ENCODE measurements around the gene MED31.

The MED31 gene

DNA sequence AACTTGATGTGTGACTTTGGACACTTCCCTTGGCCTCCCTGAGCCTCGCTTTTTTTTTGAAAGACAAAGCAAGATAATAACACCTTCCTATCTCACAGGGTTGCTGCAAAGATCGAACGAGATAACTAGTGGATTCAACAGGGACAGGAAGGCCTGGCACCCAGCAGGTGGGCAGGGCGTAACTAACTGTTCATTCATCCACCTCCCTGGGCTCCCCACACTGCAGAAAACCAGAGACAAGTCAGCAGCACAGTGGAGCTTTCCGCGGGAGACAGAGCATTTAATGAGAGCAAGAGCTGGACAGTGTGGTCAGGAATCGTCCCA, 33.0 kb upstream of the MED31 start:
- TF ChIP-seq ZSCAN5A (tag by site-specific recombination; IDR thresholded peaks at IDR 0.05) (no peak), ZIC2 (tag by site-specific recombination; IDR thresholded peaks at IDR 0.05) (peak; percentile 29; the same call in 1 of the 2 replicates)
- CTCF ChIA-PET = interaction anchor here (0.6 to 1.5 kb wide), 2 partner anchors 17 to 286 kb away, joined by 3 to 4 read pairs; no protein-coding TSS in a partner anchor
- POLR2A ChIA-PET = no interaction called here
- Histone ChIP-seq H3K4me1 (ENCODE audit: control insufficient read depth, insufficient read depth, low read length) (no peaks in the 10 kb centered on the region), H3K36me3 (ENCODE audit: control insufficient read depth in 2 of 2, insufficient read depth in 1 of 2, low read length in 2 of 2) (no peaks in the 10 kb centered on the region), H3K9me3 (ENCODE audit: control insufficient read depth, insufficient read depth, low read depth, low read length) (no peaks in the 10 kb centered on the region), H3K4me3 (ENCODE audit: low read depth, low read length) (no peak overlapping the region), H3K27ac (ENCODE audit: extremely low read depth, low read depth, low read length) (no peak overlapping the region)

DNA sequence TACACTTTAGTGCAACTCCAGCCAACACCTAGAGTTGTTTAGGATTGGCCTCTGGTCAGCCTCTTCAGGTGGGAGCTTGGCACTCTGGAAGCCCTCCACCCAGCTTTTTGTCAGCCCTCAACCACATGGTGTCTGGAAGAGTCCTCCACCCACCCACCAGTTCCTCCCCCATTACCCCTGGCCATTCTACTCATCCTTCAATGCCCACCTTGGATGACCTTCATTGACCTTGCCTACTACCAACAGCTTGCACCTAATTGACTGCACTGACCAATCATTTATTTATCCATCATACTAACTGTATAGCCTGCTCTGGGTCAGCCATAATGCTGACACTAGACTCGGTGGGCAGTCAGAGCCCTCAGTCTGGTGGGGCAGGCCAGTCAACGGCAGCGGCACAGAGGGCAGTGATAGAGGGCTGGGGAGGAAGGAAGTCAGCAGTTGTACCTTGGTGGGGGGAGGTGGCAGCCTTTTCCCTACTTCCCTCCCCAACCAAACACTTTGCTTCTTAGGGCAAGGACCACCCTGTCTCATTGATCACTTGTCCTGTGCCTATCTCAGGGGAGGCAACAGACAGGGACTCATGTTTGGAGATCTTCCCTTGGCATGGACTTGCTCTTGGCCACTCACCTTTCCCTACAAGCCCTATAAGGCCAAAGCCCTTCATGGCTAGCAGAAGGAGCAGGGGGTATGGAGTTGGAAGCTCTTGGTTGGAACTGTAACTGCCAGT, 32.5 kb upstream of the MED31 start:
- ChIA-PET CTCF (interaction anchor here (0.6 to 2.1 kb wide), 3 partner anchors 17 to 286 kb away, joined by 3 to 9 read pairs (median 4); no protein-coding TSS in a partner anchor), POLR2A (no interaction called here)
- Histone ChIP-seq H3K36me3 (ENCODE audit: control insufficient read depth in 2 of 2, insufficient read depth in 1 of 2, low read length in 2 of 2) (no peaks in the 10 kb centered on the region), H3K27ac (ENCODE audit: extremely low read depth, low read depth, low read length) (no peak overlapping the region), H3K4me3 (ENCODE audit: low read depth, low read length) (no peak overlapping the region), H3K4me1 (ENCODE audit: control insufficient read depth, insufficient read depth, low read length) (no peaks in the 10 kb centered on the region), H3K9me3 (ENCODE audit: control insufficient read depth, insufficient read depth, low read depth, low read length) (no peaks in the 10 kb centered on the region)
- TF ChIP-seq ZNF747 (tag by site-specific recombination; IDR thresholded peaks at IDR 0.05) (no peak), ZNF621 (tag by site-specific recombination; IDR thresholded peaks at IDR 0.05) (no peak), KLF8 (tag by site-specific recombination; IDR thresholded peaks at IDR 0.05) (no peak), GLI4 (tag by site-specific recombination; IDR thresholded peaks at IDR 0.05) (peak; percentile 99), ZBTB26 (tag by site-specific recombination; optimal IDR thresholded peaks at IDR 0.05) (no peak), PRDM1 (tag by site-specific recombination; IDR thresholded peaks at IDR 0.05) (no peak)
- TF ChIP-seq, protein P1, sequence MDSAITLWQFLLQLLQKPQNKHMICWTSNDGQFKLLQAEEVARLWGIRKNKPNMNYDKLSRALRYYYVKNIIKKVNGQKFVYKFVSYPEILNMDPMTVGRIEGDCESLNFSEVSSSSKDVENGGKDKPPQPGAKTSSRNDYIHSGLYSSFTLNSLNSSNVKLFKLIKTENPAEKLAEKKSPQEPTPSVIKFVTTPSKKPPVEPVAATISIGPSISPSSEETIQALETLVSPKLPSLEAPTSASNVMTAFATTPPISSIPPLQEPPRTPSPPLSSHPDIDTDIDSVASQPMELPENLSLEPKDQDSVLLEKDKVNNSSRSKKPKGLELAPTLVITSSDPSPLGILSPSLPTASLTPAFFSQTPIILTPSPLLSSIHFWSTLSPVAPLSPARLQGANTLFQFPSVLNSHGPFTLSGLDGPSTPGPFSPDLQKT (IDR thresholded peaks at IDR 0.05; ENCODE audit: borderline replicate concordance, low read depth, low read length) = no peak

DNA sequence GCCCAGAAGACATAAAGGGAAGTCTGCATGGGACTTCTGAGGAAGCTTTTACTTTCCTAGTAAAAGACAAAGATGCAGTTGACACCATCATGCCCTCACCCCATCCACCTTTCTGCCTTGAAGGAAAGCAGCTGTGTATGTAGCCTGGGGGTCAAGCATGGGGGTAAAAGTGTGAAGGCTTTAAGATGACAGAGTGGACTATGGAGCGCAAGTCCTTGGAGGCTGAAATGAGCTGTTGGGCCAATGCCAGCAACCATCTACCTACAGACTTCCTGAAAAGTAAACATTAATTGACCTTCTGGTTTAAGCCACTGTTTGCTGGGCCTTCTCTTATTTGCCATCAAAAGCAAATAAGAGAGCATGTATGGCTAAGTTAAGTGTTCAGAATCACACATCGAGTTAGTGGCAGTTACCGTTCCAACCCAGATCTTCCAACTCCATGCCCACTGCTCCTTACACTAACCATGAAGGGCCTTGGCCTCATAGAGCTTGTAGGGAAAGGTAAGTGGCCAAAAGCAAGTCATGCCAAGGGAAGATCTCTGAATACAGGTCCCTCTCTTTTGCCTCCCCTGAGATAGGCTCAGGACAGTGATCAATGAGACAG, 31.8 kb upstream of the MED31 start:
- Histone ChIP-seq H3K36me3 (ENCODE audit: control insufficient read depth in 2 of 2, insufficient read depth in 1 of 2, low read length in 2 of 2) (no peaks in the 10 kb centered on the region), H3K4me3 (ENCODE audit: low read depth, low read length) (no peak overlapping the region), H3K4me1 (ENCODE audit: control insufficient read depth, insufficient read depth, low read length) (no peaks in the 10 kb centered on the region), H3K9me3 (ENCODE audit: control insufficient read depth, insufficient read depth, low read depth, low read length) (no peaks in the 10 kb centered on the region), H3K27ac (ENCODE audit: extremely low read depth, low read depth, low read length) (no peak overlapping the region)
- CTCF ChIA-PET = interaction anchor here (1.0 to 2.1 kb wide), 4 partner anchors 17 to 19 kb away, joined by 3 to 9 read pairs (median 4); no protein-coding TSS in a partner anchor
- TF ChIP-seq ZNF16 (tag by site-specific recombination; IDR thresholded peaks at IDR 0.05; ENCODE audit: low read depth) (no peak), ZNF292 (tag by site-specific recombination; IDR thresholded peaks at IDR 0.05; ENCODE audit: borderline replicate concordance, low read depth) (no peak)
- POLR2A ChIA-PET = no interaction called here

DNA sequence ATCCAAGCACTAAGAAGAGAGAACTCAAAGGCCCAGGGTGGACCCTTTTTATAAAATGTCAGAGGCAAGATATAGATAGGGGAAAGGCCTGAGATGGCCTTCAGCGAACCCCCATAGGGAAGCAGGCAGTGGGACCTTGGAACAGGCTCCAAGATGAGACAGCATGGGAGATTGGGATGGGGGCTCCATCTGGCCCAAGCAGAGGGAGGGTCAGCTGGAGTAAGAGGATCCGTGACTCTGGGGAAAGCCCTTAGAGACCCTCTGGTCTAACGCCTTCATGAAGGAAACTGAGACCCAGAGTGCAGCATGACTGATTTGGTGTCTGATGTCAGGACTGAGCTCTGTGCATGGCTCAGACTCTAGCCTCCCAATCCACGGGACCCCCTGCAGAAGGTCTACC, 30.9 kb upstream of the MED31 start:
- Histone ChIP-seq H3K4me1 (ENCODE audit: control insufficient read depth, insufficient read depth, low read length) (no peaks in the 10 kb centered on the region), H3K36me3 (ENCODE audit: control insufficient read depth in 2 of 2, insufficient read depth in 1 of 2, low read length in 2 of 2) (no peaks in the 10 kb centered on the region), H3K27ac (ENCODE audit: extremely low read depth, low read depth, low read length) (no peak overlapping the region), H3K9me3 (ENCODE audit: control insufficient read depth, insufficient read depth, low read depth, low read length) (no peaks in the 10 kb centered on the region), H3K4me3 (ENCODE audit: low read depth, low read length) (no peak overlapping the region)
- ChIA-PET CTCF (interaction anchor here (1.0 to 2.1 kb wide), 4 partner anchors 9 to 20 kb away, joined by 3 to 9 read pairs (median 4); no protein-coding TSS in a partner anchor), POLR2A (no interaction called here)
- TF ChIP-seq CTCF (tag by site-specific recombination; IDR thresholded peaks at IDR 0.05) (no peak), ZBTB6 (tag by site-specific recombination; IDR thresholded peaks at IDR 0.05) (no peak), ZNF473 (tag by site-specific recombination; IDR thresholded peaks at IDR 0.05) (no peak), ZNF785 (tag by site-specific recombination; IDR thresholded peaks at IDR 0.05) (no peak), ZNF514 (tag by site-specific recombination; IDR thresholded peaks at IDR 0.05) (no peak), ZNF560 (tag by site-specific recombination; IDR thresholded peaks at IDR 0.05; ENCODE audit: borderline replicate concordance) (no peak)

Data from HEK293 (cell line).